ENCODE data around the gene IVD.

IVD gene

GRCh38 chr15:40405501-40406381 is at the start of gene IVD:
Gene IVD (plus strand): TSS chr15:40405795. CDS start chr15:40405828, 33 bp downstream.
- DNase-seq = peak; percentile 91

GRCh38 chr15:40355976-40356585 is 49.5 kb upstream of the IVD start:
- no peak for DNase-seq

- no peak for DNase-seq
Observed at GRCh38 chr15:40357246-40357645, 48.3 kb upstream of the IVD start.

GRCh38 chr15:40357723-40358470 is 47.7 kb upstream of the IVD start, which contains the start of gene DISP2:
Gene DISP2 (plus strand): TSS chr15:40358219. CDS start chr15:40358322, 103 bp downstream.
- DNase-seq = peak; percentile 87

- DNase-seq = peak; percentile 28
Observed at GRCh38 chr15:40358471-40359353, 46.9 kb upstream of the IVD start.

- DNase-seq = no peak
Observed at GRCh38 chr15:40360015-40360414, 45.6 kb upstream of the IVD start.

GRCh38 chr15:40361640-40362039 is 44.0 kb upstream of the IVD start:
- DNase-seq = no peak

DNA sequence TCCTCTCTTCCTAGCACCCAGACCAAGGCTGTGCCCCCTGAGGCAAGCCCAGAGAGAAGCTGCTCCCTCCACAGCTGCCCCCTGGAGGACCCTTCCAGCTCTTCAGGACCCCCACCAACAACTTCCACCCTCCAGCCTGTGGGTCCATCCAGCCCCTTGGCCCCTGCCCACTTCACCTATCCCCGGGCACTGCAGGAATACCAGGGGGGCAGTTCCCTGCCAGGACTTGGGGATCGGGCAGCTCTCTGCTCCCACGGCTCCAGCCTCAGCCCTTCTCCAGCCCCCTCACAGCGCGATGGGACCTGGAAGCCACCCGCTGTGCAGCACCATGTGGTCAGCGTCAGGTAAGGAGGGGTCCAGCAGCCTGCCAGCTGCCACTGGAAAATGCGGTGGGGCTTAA is 42.0 kb upstream of the IVD start:
- DNase-seq = no peak

- DNase-seq = no peak
Observed at GRCh38 chr15:40364251-40364650, 41.3 kb upstream of the IVD start.

- no peak for DNase-seq
Observed at GRCh38 chr15:40365016-40365415, 40.6 kb upstream of the IVD start.

DNA sequence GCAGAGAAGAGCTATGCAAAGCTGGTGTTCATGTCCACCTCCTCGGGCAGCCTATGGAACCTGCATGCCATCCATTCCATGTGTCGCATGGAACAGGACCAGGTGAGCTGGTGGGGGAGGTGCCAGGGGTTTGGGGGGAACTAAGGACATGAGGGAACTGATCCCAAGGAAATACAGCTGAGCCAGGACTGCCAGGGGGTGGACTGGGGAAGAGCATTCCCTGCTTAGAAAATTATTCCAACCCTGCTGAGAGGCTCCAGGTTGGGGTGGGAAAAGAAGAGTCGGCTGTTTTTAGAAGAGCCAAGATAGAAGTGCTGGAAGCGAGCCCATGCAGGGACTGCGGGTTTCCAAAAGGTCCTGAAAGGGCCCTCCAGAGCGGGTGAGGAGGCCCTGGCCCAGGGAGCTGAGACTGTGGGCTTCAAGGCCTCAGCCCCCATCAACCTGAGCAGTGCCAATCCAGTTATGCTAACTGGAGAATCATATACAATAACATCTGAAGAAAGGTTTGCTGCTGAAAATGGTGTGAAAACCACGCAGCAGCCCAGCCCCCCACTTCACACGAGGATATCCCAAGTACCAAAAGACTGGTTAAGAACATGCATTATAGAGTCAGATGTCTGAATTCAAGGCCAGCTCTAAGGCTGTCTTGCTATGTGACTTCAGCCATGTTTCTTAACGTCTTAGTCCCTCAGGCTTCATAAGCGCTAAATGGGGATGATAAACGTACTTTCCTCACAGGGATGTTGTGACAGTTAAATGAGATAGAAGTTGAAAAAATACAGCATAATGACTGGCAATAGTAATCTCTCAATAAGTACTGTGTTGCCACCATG is 39.8 kb upstream of the IVD start:
- no peak for DNase-seq

GRCh38 chr15:40366457-40367370 is 38.9 kb upstream of the IVD start:
- no peak for DNase-seq

DNA sequence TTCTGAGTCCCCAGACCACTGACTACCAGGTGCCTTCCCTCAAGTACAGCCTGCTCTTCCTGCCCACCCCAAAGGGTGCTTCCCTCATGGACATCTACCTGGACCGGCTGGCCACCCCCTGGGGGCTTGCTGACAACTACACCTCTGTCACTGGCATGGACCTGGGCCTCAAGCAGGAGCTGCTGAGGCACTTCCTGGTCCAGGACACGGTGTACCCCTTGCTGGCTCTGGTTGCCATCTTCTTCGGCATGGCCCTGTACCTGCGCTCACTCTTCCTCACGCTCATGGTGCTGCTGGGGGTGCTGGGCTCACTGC is 38.3 kb upstream of the IVD start:
- no peak for DNase-seq

DNA sequence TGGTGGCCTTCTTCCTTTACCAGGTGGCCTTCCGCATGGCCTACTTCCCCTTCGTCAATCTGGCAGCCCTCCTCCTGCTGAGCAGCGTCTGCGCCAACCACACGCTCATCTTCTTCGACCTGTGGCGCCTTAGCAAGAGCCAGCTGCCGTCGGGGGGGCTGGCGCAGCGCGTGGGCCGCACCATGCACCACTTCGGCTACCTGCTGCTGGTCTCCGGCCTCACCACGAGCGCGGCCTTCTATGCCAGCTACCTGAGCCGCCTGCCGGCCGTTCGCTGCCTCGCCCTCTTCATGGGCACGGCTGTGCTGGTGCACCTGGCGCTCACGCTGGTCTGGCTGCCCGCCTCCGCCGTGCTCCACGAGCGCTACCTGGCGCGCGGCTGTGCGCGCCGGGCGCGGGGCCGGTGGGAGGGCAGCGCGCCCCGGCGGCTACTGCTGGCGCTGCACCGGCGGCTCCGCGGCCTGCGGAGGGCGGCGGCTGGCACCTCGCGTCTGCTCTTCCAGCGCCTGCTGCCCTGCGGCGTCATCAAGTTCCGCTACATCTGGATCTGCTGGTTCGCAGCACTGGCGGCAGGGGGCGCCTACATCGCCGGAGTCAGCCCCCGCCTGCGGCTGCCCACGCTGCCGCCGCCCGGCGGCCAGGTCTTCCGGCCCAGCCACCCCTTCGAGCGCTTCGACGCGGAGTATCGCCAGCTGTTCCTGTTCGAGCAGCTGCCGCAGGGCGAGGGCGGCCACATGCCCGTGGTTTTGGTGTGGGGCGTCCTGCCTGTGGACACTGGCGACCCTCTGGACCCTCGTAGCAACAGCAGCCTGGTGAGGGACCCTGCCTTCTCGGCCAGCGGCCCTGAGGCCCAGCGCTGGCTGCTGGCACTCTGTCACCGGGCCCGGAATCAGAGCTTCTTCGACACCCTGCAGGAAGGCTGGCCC is 37.6 kb upstream of the IVD start:
- peak; percentile 64 for DNase-seq

DNA sequence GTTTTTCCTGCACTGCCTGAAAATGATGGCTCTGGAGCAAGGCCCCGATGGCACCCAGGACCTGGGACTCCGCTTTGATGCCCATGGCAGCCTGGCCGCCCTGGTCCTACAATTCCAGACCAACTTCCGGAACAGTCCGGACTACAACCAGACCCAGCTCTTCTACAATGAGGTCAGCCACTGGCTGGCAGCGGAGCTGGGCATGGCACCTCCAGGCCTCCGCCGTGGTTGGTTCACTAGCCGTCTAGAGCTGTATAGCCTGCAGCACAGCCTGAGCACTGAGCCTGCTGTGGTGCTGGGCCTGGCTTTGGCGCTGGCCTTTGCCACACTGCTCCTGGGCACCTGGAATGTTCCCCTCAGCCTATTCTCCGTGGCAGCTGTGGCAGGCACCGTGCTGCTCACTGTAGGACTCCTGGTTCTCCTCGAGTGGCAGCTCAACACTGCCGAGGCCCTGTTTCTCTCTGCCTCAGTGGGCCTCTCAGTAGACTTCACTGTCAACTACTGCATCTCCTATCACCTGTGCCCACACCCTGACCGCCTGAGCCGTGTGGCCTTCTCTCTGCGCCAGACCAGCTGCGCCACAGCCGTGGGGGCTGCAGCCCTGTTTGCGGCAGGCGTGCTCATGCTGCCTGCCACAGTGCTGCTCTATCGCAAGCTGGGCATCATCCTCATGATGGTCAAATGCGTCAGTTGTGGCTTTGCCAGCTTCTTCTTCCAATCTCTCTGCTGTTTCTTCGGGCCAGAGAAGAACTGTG is 36.7 kb upstream of the IVD start:
- DNase-seq = no peak

DNA sequence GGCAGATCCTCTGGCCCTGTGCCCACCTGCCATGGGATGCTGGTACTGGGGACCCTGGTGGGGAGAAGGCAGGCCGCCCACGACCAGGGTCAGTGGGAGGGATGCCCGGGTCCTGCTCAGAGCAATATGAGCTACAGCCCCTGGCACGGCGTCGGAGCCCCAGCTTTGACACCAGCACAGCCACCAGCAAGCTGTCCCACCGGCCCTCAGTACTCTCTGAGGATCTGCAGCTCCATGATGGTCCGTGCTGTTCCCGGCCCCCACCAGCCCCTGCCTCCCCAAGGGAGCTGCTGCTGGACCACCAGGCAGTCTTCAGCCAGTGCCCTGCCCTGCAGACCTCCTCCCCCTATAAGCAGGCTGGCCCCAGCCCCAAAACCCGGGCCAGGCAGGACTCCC is 36.1 kb upstream of the IVD start:
- DNase-seq = no peak

DNA sequence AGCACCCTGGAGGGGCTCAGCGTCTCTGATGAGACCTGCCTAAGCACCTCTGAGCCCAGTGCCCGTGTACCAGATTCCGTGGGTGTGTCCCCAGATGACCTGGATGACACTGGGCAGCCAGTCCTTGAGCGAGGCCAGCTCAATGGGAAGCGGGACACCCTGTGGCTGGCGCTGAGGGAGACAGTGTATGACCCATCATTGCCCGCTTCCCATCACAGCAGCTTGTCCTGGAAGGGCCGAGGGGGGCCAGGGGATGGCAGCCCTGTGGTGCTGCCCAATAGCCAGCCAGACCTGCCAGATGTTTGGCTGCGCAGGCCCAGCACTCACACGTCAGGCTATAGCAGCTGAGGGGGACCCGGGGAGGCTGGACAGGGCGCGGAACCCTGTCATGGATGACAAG is 35.6 kb upstream of the IVD start:
- DNase-seq = no peak

GRCh38 chr15:40372981-40373380 is 32.6 kb upstream of the IVD start:
- DNase-seq = no peak

DNA sequence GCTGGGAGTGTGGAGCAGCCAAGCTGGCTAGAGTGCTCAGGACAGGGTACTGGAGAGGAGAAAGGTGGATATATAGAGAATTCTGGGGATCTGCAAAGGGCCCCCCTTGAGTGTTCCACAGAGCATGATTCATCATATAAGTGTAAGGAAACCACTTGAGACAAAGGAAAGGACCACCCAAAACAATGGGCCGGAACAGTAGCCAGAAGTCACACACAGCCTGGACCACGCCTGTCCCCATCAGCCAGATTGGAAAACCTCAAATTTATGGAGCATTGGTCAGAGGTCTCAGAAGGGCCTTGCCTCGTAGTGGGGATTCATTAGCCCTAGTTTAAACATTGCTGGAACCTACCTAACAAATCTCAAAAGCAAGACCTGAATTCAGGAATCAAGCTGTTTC is 28.0 kb upstream of the IVD start:
- no peak for DNase-seq

Data from NCI-H1436 (cell line).